GM23338 (cell line): ENCODE measurements around the gene SERPINB8. TPM values are rescaled to one million over a fixed set of nuclear protein-coding genes. Genes with fewer than 3 reads are reported as not detected.

Experiments used
- ATAC-seq: fragments of 200-7000 bp; cut with Tn5 transposase; 3 replicates; pipeline ENCODE4 v1.9.1; 2020
- DNase-seq: peaks from one replicate; pipeline ENCODE4 v3.0.0-alpha.2; 2015; ENCODE audit warnings: low spot score
- H2AFZ ChIP-seq: fragments of 200-600 bp; sonication (generic); 2 replicates; pipeline ENCODE4 v1.8.0; 2016; ENCODE audit warnings: antibody characterized with exemption, mild to moderate bottlenecking, moderate library complexity
- H3F3A ChIP-seq: fragments of 200-600 bp; sonication (generic); replicated peaks from 2 replicates; pipeline ENCODE4 v1.8.0; 2017; ENCODE audit warnings: antibody characterized with exemption, mixed run types, low read depth
- H3K27ac ChIP-seq: fragments of 200-600 bp; sonication (generic); 2 replicates; pipeline ENCODE4 v1.6.1; 2016; ENCODE audit warnings: low read depth
- H3K27me3 ChIP-seq: fragments of 200-600 bp; sonication (generic); 2 replicates; pipeline ENCODE4 v1.8.0; 2016; ENCODE audit warnings: mild to moderate bottlenecking, mixed run types, moderate library complexity; ENCODE audit not compliant: insufficient read depth
- H3K36me3 ChIP-seq: fragments of 200-600 bp; sonication (generic); 2 replicates; pipeline ENCODE4 v1.8.0; 2016; ENCODE audit warnings: mild to moderate bottlenecking; ENCODE audit not compliant: insufficient read depth
- H3K4me1 ChIP-seq: fragments of 200-600 bp; sonication (generic); 2 replicates; pipeline ENCODE4 v1.8.0; 2016; ENCODE audit warnings: mild to moderate bottlenecking, moderate library complexity; ENCODE audit not compliant: insufficient read depth
- H3K4me2 ChIP-seq: fragments of 200-600 bp; sonication (generic); 2 replicates; pipeline ENCODE4 v1.7.1; 2017; ENCODE audit warnings: mixed run types
- H3K4me3 ChIP-seq: fragments of 200-600 bp; sonication (generic); 2 replicates; pipeline ENCODE4 v1.6.1; 2016; ENCODE audit warnings: mixed run types
- H3K79me2 ChIP-seq: fragments of 200-600 bp; sonication (generic); replicated peaks from 2 replicates; pipeline ENCODE4 v1.8.0; 2017; ENCODE audit warnings: mild to moderate bottlenecking; ENCODE audit not compliant: insufficient read depth
- H3K9me2 ChIP-seq: fragments of 200-600 bp; sonication (generic); 2 replicates; pipeline ENCODE4 v1.8.0; 2017; ENCODE audit not compliant: insufficient read depth
- H4K20me1 ChIP-seq: fragments of 200-600 bp; sonication (generic); replicated peaks from 2 replicates; pipeline ENCODE4 v1.8.0; 2017; ENCODE audit warnings: mild to moderate bottlenecking; ENCODE audit not compliant: insufficient read depth
- H3K27ac Mint-ChIP-seq: 2 replicates; pipeline ENCODE4 v1.8.0; 2020; ENCODE audit warnings: inconsistent platforms, mild to moderate bottlenecking, moderate library complexity, mixed read lengths
- H3K27me3 Mint-ChIP-seq: 3 replicates; pipeline ENCODE4 v1.8.0; 2022; ENCODE audit warnings: low read depth, mild to moderate bottlenecking, moderate library complexity, mixed read lengths, inconsistent platforms; ENCODE audit not compliant: insufficient read depth, poor library complexity
- H3K36me3 Mint-ChIP-seq: 3 replicates; pipeline ENCODE4 v1.8.0; 2021; ENCODE audit warnings: low read depth, mild to moderate bottlenecking, inconsistent platforms, moderate library complexity, mixed read lengths
- H3K4me1 Mint-ChIP-seq: 3 replicates; pipeline ENCODE4 v1.8.0; 2020; ENCODE audit warnings: mild to moderate bottlenecking, inconsistent platforms, mixed read lengths
- H3K4me3 Mint-ChIP-seq: 3 replicates; pipeline ENCODE4 v1.8.0; 2021; ENCODE audit warnings: moderate library complexity, mild to moderate bottlenecking, inconsistent platforms, mixed read lengths
- H3K9me3 Mint-ChIP-seq: 3 replicates; pipeline ENCODE4 v1.8.0; 2020; ENCODE audit warnings: moderate library complexity, mild to moderate bottlenecking, inconsistent platforms, mixed read lengths
- CTCF ChIP-seq, 2 experiments: fragments of 200-600 bp in 1 of 2; sonication (generic) in 1 of 2; conservative IDR thresholded peaks; 2 replicates each; pipeline versions ENCODE4 v1.5.1 to v1.6.1; 2016 to 2017; ENCODE audit warnings: antibody characterized with exemption in 2 of 2, low read depth in 2 of 2, mild to moderate bottlenecking in 2 of 2, moderate library complexity in 1 of 2
- ETS1 ChIP-seq: IDR thresholded peaks from 2 replicates; pipeline ENCODE4 v1.6.1; 2016; ENCODE audit warnings: antibody characterized with exemption
- EZH2phosphoT487 ChIP-seq: fragments of 200-600 bp; sonication (generic); IDR thresholded peaks from one replicate; pipeline ENCODE4 v1.8.1; 2018; ENCODE audit warnings: antibody characterized with exemption; ENCODE audit not compliant: unreplicated experiment
- JUNB ChIP-seq: IDR thresholded peaks from one replicate; pipeline ENCODE4 v1.6.1; 2016; ENCODE audit warnings: antibody characterized with exemption; ENCODE audit not compliant: unreplicated experiment
- NANOG ChIP-seq: IDR thresholded peaks from 2 replicates; pipeline ENCODE4 v1.6.1; 2016; ENCODE audit warnings: antibody characterized with exemption, borderline replicate concordance
- POLR2AphosphoS5 ChIP-seq: IDR thresholded peaks from 2 replicates; pipeline ENCODE4 v1.6.1; 2016; ENCODE audit warnings: antibody characterized with exemption, low read depth
- STAT1 ChIP-seq: IDR thresholded peaks from one replicate; pipeline ENCODE4 v1.6.1; 2016; ENCODE audit warnings: antibody characterized with exemption; ENCODE audit not compliant: unreplicated experiment
- ZNF462 ChIP-seq: fragments of 250-450 bp; sonication (Bioruptor Pico); IDR thresholded peaks from 2 replicates; pipeline ENCODE4 v1.5.0; 2020; ENCODE audit warnings: mild to moderate bottlenecking, moderate library complexity
- polyA plus RNA-seq: library from polyadenylated mRNA; unstranded; fragments of >200 nt; fragmentation: Nextera tagmentation; extraction: Ambion mirVana; gene quantifications from 2 replicates; pipeline ENCODE4 v1.2.1, GENCODE V29; 2016
- total RNA-seq: library from RNA; depleted of rRNA; stranded (reverse); fragments of >200 nt; shearing (Covaris generic); gene quantifications from 2 replicates; pipeline ENCODE4 v1.2.3, GENCODE V29; 2014

The SERPINB8 gene
- total and polyA plus RNA-seq, 2 experiments from 2014 or later = 0.50 to 2.1 TPM

GRCh38 chr18:63936932-63937393 is 32.9 kb upstream of the SERPINB8 start:
- Mint-ChIP-seq H3K9me3 (no peaks in the 10 kb centered on the region), H3K27ac (no peak overlapping the region), H3K4me1 (no peaks in the 10 kb centered on the region), H3K36me3 (no peaks in the 10 kb centered on the region), H3K27me3 (no peaks in the 10 kb centered on the region), H3K4me3 (peak overlapping the region; percentile 73; the same call in 1 of the 3 replicates)
- no peak for DNase-seq
- Histone ChIP-seq H3K36me3 (no peaks in the 10 kb centered on the region), H3K27ac (no peak overlapping the region), H3K4me1 (no peaks in the 10 kb centered on the region; the same call in 1 of the 2 replicates), H3K27me3 (peaks cover 41% of the 10 kb centered on the region), H3K4me3 (peak overlapping the region; percentile 77), H2AFZ (peak overlapping the region; percentile 100), H3F3A (no peaks in the 10 kb centered on the region), H4K20me1 (no peaks in the 10 kb centered on the region), H3K4me2 (peak overlapping the region; percentile 91), H3K9me2 (no peaks in the 10 kb centered on the region), H3K79me2 (no peaks in the 10 kb centered on the region)
- ATAC-seq = no peak
- no peak for TF ChIP-seq JUNB
- no peak for TF ChIP-seq NANOG
- no peak for TF ChIP-seq CTCF (conservative IDR thresholded peaks at IDR 0.05; ENCODE audit: low read depth in 2 of 2)
- no peak for TF ChIP-seq ETS1

- DNase-seq (no peak), ATAC-seq (no peak)
- no peak overlapping the region for H3K27ac Mint-ChIP-seq
- peaks cover 41% of the 10 kb centered on the region for H3K27me3 ChIP-seq
- H3K4me1 ChIP-seq = no peaks in the 10 kb centered on the region; the same call in 1 of the 2 replicates
- H3K27ac ChIP-seq = no peak overlapping the region
- H3K4me2 ChIP-seq = peak overlapping the region; percentile 60
- no peaks in the 10 kb centered on the region for H3K27me3 Mint-ChIP-seq
- H3K4me1 Mint-ChIP-seq = no peaks in the 10 kb centered on the region
- H4K20me1 ChIP-seq = no peaks in the 10 kb centered on the region
- no peak overlapping the region for H3K4me3 Mint-ChIP-seq
- no peaks in the 10 kb centered on the region for H3K79me2 ChIP-seq
- H3K36me3 Mint-ChIP-seq = no peaks in the 10 kb centered on the region
- no peaks in the 10 kb centered on the region for H3K9me3 Mint-ChIP-seq
- no peaks in the 10 kb centered on the region for H3K36me3 ChIP-seq
- no peaks in the 10 kb centered on the region for H3K9me2 ChIP-seq
- peak overlapping the region; percentile 89 for H2AFZ ChIP-seq
- H3F3A ChIP-seq = no peaks in the 10 kb centered on the region
- H3K4me3 ChIP-seq = peak overlapping the region; percentile 46
- TF ChIP-seq NANOG (no peak), EZH2phosphoT487 (no peak), ETS1 (no peak), STAT1 (no peak), POLR2AphosphoS5 (no peak), ZNF462 (CRISPR knock-in tag) (no peak), CTCF (conservative IDR thresholded peaks at IDR 0.05; ENCODE audit: low read depth in 2 of 2) (no peak)
These were observed 29.9 kb upstream of the SERPINB8 start for GRCh38 chr18:63940008-63940407.
